ENCODE data around the gene CD40. TPM values are rescaled to one million over a fixed set of nuclear protein-coding genes. Genes with fewer than 3 reads are reported as not detected.
"Not testable (repeated sequence)": the region's sequence is repeated elsewhere in the genome, so short reads cannot be mapped to it uniquely, and the experiment has no call there.

The CD40 gene
- total and polyA plus RNA-seq, 4 donors = 20.4 to 55.0 (median 28.4) TPM

DNA sequence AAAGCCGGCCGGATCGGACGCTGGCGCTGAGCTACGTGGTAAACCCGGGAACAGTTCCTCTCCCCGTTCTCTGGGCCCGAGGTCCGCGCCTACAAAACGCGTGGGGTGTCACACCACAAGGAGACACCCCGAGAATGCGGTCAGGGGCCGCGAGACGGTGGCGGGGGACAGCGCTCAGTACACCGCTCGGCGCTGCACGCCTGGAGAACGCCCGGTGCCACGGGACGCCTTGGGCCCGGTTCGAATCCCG, 29.0 kb upstream of the CD40 start:
- ATAC-seq (ENCODE audit: insufficient read depth, low FRiP score) (peak; percentile 21), DNase-seq (no peak)
- TF ChIP-seq, protein P1, sequence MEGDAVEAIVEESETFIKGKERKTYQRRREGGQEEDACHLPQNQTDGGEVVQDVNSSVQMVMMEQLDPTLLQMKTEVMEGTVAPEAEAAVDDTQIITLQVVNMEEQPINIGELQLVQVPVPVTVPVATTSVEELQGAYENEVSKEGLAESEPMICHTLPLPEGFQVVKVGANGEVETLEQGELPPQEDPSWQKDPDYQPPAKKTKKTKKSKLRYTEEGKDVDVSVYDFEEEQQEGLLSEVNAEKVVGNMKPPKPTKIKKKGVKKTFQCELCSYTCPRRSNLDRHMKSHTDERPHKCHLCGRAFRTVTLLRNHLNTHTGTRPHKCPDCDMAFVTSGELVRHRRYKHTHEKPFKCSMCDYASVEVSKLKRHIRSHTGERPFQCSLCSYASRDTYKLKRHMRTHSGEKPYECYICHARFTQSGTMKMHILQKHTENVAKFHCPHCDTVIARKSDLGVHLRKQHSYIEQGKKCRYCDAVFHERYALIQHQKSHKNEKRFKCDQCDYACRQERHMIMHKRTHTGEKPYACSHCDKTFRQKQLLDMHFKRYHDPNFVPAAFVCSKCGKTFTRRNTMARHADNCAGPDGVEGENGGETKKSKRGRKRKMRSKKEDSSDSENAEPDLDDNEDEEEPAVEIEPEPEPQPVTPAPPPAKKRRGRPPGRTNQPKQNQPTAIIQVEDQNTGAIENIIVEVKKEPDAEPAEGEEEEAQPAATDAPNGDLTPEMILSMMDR (IDR thresholded peaks at IDR 0.05; ENCODE audit: control extremely low read depth, extremely low read depth) = no peak
- H3K9me3 ChIP-seq (ENCODE audit: control insufficient read depth in 4 of 4, insufficient read depth in 3 of 4, low read length in 3 of 4) = no peaks in the 10 kb centered on the region
- H3K4me1 ChIP-seq (ENCODE audit: control insufficient read depth in 5 of 5, insufficient read depth in 5 of 5, low read length in 5 of 5) = peaks cover 4 to 45% (median 21%) of the 10 kb centered on the region in 5 donors
- peak overlapping the region; percentile 85 for H3K4me3 ChIP-seq
- peak overlapping the region; percentile 99 for H3K27ac ChIP-seq (ENCODE audit: low read depth in 1 of 2, low read length in 1 of 2)
- WGBS, 2 donors = 0% methylated on average over 23 to 31 of the region's 31 CpGs
- no peaks in the 10 kb centered on the region for H3K27me3 ChIP-seq (ENCODE audit: control insufficient read depth in 3 of 3, insufficient read depth in 3 of 3, low read length in 2 of 3)
- H3K9ac ChIP-seq (ENCODE audit: insufficient read depth in 1 of 2, low read length in 2 of 2) = peak overlapping the region; percentile 59 to 82
- no peaks in the 10 kb centered on the region for H3K36me3 ChIP-seq (ENCODE audit: control insufficient read depth in 4 of 4, insufficient read depth in 4 of 4, low read length in 4 of 4)

DNA sequence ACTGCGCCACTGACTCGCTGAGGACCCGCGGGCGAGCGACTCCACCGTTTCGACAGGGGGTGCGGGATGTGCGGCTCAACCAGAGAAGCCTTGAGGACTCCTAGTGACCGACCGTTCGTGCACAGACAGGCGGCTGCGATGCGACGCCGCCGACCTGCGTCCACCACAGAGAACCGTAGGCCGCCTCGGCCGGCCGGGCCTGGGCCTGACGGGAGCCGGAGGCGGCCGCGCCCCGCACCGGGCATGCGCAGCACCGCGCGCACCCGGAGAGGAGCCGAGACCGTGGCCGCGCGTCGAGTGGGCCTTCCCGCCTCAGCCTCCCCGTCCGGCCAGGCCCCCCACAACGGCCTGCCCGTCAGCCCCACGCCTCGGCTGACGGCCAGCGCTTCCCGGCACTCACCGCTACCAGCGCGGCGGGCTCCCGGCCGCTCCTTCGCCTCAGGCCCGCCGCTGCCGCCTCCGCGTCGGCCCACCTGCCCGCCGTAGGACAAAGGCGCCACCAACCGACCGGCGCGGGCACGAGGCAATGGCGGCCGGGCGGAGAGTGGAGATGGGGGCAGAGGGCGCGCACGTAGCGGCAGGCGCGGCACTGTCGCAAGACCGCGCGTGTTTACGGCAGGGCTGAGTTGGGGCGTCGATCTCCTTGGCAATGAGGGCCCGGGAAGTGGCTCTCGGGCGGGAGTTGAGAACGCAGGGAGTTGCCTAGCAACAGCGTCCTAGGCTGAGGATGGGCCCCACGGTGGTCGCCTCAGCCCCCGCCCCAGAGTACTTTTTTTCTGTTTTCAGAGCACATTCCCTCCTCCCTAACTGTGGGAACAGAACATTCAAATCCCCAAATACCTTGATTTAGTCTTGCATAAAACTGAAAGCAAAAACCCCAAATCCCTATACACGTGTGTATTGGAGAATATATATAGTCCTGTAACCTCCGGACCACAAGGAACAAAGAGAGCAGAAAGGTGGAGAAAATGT, 28.4 kb upstream of the CD40 start, which contains the start of gene NCOA5:
Gene NCOA5 (minus strand): TSS at position 546 of the 972 bp plus-strand sequence. CDS start 10,538 bp downstream, outside the sequence.
- H3K4me3 ChIP-seq = peak within 1 kb of the TSS; percentile 85
- peak; percentile 96 for ATAC-seq (ENCODE audit: insufficient read depth, low FRiP score)

DNA sequence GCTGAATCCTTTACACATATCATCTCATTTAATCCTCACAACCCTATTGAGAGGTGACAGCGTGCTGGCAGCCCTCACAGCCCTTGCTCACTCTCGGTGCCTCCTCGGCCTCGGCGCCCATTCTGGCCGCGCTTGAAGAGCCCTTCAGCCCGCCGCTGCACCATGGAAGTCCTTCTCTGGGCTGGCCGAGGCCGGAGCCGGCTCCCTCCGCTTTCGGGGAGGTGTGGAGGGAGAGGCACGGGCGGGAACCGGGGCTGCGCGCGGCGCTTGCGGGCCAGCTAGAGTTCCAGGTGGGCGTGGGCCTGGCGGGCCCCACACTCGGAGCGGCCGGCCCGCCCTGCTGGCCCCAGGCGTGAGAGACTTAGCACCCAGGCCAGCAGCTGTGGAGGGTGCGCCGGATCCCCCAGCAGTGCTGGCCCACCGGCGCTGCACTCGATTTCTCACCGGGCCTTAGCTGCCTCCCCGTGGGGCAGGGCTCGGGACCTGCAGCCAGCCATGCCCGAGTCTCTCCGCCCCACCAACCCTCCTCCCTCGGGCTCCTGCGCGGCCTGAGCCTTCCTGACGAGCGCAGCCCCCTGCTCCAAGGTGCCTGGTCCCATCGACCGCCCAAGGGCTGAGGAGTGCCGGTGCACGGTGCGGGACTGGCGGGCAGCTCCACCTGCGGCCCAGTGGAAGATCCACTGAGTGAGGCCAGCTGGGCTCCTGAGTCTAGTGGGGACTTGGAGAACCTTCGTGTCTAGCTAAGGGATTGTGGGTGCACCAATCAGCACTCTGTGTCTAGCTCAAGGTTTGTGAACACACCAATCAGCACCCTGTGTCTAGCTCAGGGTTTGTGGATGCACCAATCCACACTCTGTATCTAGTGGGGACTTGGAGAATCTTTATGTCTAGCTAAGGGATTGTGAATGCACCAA, 26.2 kb upstream of the CD40 start:
- not testable (repeated sequence) for H3K9me3 ChIP-seq (ENCODE audit: control insufficient read depth in 4 of 4, insufficient read depth in 3 of 4, low read length in 3 of 4); H3K36me3 ChIP-seq (ENCODE audit: control insufficient read depth in 4 of 4, insufficient read depth in 4 of 4, low read length in 4 of 4); H3K27me3 ChIP-seq (ENCODE audit: control insufficient read depth in 3 of 3, insufficient read depth in 3 of 3, low read length in 2 of 3); H3K9ac ChIP-seq (ENCODE audit: insufficient read depth in 1 of 2, low read length in 2 of 2); ATAC-seq (ENCODE audit: insufficient read depth, low FRiP score); H3K4me3 ChIP-seq; DNase-seq; H3K27ac ChIP-seq (ENCODE audit: low read depth in 1 of 2, low read length in 1 of 2)
- peaks cover 1 to 22% (median 7%) of the 10 kb centered on the region in 5 donors for H3K4me1 ChIP-seq (ENCODE audit: control insufficient read depth in 5 of 5, insufficient read depth in 5 of 5, low read length in 5 of 5)
- 94 to 97% methylated on average over 51 to 52 of the region's 52 CpGs for WGBS, 2 donors

More for the DNA sequence above, 28.4 kb upstream of the CD40 start, which contains the start of gene NCOA5:
- 0 to 1% methylated on average over 75 to 100 of the region's 100 CpGs for WGBS, 2 donors
- Histone ChIP-seq H3K36me3 (ENCODE audit: control insufficient read depth in 4 of 4, insufficient read depth in 4 of 4, low read length in 4 of 4) (no peaks in the 10 kb centered on the region), H3K9me3 (ENCODE audit: control insufficient read depth in 4 of 4, insufficient read depth in 3 of 4, low read length in 3 of 4) (no peaks in the 10 kb centered on the region), H3K4me1 (ENCODE audit: control insufficient read depth in 5 of 5, insufficient read depth in 5 of 5, low read length in 5 of 5) (peaks cover 4 to 44% (median 19%) of the 10 kb centered on the region in 5 donors), H3K27me3 (ENCODE audit: control insufficient read depth in 3 of 3, insufficient read depth in 3 of 3, low read length in 2 of 3) (no peaks in the 10 kb centered on the region), H3K9ac (ENCODE audit: insufficient read depth in 1 of 2, low read length in 2 of 2) (peak within 1 kb of the TSS; percentile 73 to 82), H3K27ac (ENCODE audit: low read depth in 1 of 2, low read length in 1 of 2) (peak within 1 kb of the TSS; percentile 99)
- TF ChIP-seq, protein P1 (IDR thresholded peaks at IDR 0.05; ENCODE audit: control extremely low read depth, extremely low read depth) = no peak
- peak; percentile 96 to 98 (median 97) for DNase-seq

All from lung (tissue), 12 donors.